Nephron progenitor cell (in vitro differentiated cells): ENCODE results near the gene ARFGEF2.

ENCODE experiments used
- DNase-seq: peaks from one replicate; pipeline ENCODE4 v3.0.0; 2021
- H3K27ac Mint-ChIP-seq: 2 replicates; pipeline ENCODE4 v1.8.0; 2021; ENCODE audit warnings: mild to moderate bottlenecking, moderate library complexity, mixed read lengths
- H3K27me3 Mint-ChIP-seq: 2 replicates; pipeline ENCODE4 v1.8.0; 2021; ENCODE audit warnings: mild to moderate bottlenecking, low read depth, mixed read lengths; ENCODE audit not compliant: poor library complexity
- H3K36me3 Mint-ChIP-seq: 2 replicates; pipeline ENCODE4 v1.8.0; 2021; ENCODE audit warnings: low read depth, mixed read lengths
- H3K4me1 Mint-ChIP-seq: 2 replicates; pipeline ENCODE4 v1.8.0; 2021; ENCODE audit warnings: mixed read lengths
- H3K4me3 Mint-ChIP-seq: 2 replicates; pipeline ENCODE4 v1.8.0; 2021; ENCODE audit warnings: mild to moderate bottlenecking, moderate library complexity, mixed read lengths
- H3K9me3 Mint-ChIP-seq: 2 replicates; pipeline ENCODE4 v1.8.0; 2021; ENCODE audit warnings: mild to moderate bottlenecking, moderate library complexity, mixed read lengths
- CTCF ChIP-seq: fragments of 200-600 bp; sonication (generic); IDR thresholded peaks from 2 replicates; pipeline ENCODE4 v1.5.0; 2021; ENCODE audit warnings: antibody characterized with exemption

Gene ARFGEF2

GRCh38 chr20:48957053-48957481 is 35.6 kb downstream of the ARFGEF2 start:
- Mint-ChIP-seq H3K4me1 (no peaks in the 10 kb centered on the region), H3K27ac (peak overlapping the region; percentile 9), H3K36me3 (peaks cover 56% of the 10 kb centered on the region), H3K9me3 (no peaks in the 10 kb centered on the region), H3K4me3 (no peak overlapping the region), H3K27me3 (no peaks in the 10 kb centered on the region)
- no peak for TF ChIP-seq CTCF
- DNase-seq, result no peak

- H3K36me3 Mint-ChIP-seq, result peaks cover 54% of the 10 kb centered on the region
- DNase-seq, result no peak
- no peak overlapping the region for H3K4me3 Mint-ChIP-seq
- no peaks in the 10 kb centered on the region for H3K27me3 Mint-ChIP-seq
- peak overlapping the region; percentile 9 for H3K27ac Mint-ChIP-seq
- H3K9me3 Mint-ChIP-seq, result no peaks in the 10 kb centered on the region
- H3K4me1 Mint-ChIP-seq, result no peaks in the 10 kb centered on the region
- no peak for TF ChIP-seq CTCF
Measured at GRCh38 chr20:48957533-48957932, 36.0 kb downstream of the ARFGEF2 start.

GRCh38 chr20:48958743-48959142 is 37.2 kb downstream of the ARFGEF2 start:
- no peak for TF ChIP-seq CTCF
- peaks cover 55% of the 10 kb centered on the region for H3K36me3 Mint-ChIP-seq
- no peaks in the 10 kb centered on the region for H3K9me3 Mint-ChIP-seq
- no peaks in the 10 kb centered on the region for H3K4me1 Mint-ChIP-seq
- no peaks in the 10 kb centered on the region for H3K27me3 Mint-ChIP-seq
- H3K4me3 Mint-ChIP-seq, result no peak overlapping the region
- H3K27ac Mint-ChIP-seq, result no peak overlapping the region
- no peak for DNase-seq

- Mint-ChIP-seq H3K27me3 (no peaks in the 10 kb centered on the region), H3K27ac (no peak overlapping the region), H3K36me3 (peaks cover 48% of the 10 kb centered on the region), H3K9me3 (no peaks in the 10 kb centered on the region), H3K4me3 (no peak overlapping the region), H3K4me1 (no peaks in the 10 kb centered on the region)
- DNase-seq, result no peak
- no peak for TF ChIP-seq CTCF
Measured at GRCh38 chr20:48959899-48960550, 38.5 kb downstream of the ARFGEF2 start.

- peaks cover 33% of the 10 kb centered on the region for H3K36me3 Mint-ChIP-seq
- H3K4me1 Mint-ChIP-seq, result no peaks in the 10 kb centered on the region
- TF ChIP-seq CTCF, result no peak
- no peak for DNase-seq
- no peak overlapping the region for H3K27ac Mint-ChIP-seq
- no peaks in the 10 kb centered on the region for H3K9me3 Mint-ChIP-seq
- H3K4me3 Mint-ChIP-seq, result no peak overlapping the region
- H3K27me3 Mint-ChIP-seq, result no peaks in the 10 kb centered on the region
Measured at GRCh38 chr20:48962421-48962820, 40.9 kb downstream of the ARFGEF2 start.
